HG03558 (cell line): ENCODE measurements around the gene BATF2.
"Not testable (repeated sequence)": the region's sequence is repeated elsewhere in the genome, so short reads cannot be mapped to it uniquely, and the experiment has no call there.

Experiments
- ATAC-seq: cut with Tn5 transposase; IDR thresholded peaks from one replicate; pipeline ENCODE4 v1.9.1; 2021; ENCODE audit warnings: moderate number of reproducible peaks; ENCODE audit not compliant: unreplicated experiment; ENCODE audit errors: extremely low read depth

Gene BATF2

GRCh38 chr11:65013888-65014725 lies 17.3 kb upstream of the BATF2 start, which contains the start of gene ARL2:
Gene ARL2, plus strand, starts transcription at chr11:65014160. Its CDS starts 48 bp downstream, at chr11:65014208.
- no peak for ATAC-seq

DNA sequence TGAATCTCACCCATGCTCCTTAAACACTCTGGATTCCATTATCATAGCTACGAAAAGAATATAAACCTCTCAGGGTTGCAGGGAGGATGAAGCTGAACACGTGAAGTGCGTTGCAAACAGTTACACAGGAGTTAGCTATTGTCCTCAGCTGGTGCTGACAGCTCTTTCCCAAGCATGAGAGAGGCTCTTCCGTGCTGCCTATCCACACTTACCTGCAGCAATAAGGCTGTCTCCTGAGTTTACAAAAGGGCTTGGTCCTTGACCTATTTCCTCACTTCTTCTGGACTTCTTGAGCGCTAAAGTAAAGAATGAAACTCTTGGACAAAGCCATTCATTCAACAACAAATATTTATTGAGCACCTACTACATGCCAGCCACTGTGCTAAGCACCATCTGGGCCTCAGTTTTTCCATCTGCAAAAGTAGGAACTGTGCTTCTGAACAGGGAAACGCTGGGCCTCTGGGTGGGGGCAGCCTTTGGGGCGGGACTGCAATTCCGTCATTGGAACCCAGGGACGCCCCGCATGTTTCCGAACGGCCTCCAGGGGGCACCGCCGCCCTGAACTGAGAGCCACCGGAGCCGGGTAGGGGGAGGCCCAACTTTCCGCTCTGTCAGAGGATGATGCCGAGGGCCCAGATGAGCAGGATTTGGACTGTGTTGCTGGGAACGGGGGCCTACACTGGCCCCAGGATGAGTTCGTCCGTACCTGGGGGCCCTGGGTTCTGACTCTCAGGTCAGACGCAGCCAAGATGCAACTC lies 16.5 kb upstream of the BATF2 start:
- no peak for ATAC-seq

GRCh38 chr11:65008873-65009272 lies 12.1 kb upstream of the BATF2 start:
- ATAC-seq: no peak

DNA sequence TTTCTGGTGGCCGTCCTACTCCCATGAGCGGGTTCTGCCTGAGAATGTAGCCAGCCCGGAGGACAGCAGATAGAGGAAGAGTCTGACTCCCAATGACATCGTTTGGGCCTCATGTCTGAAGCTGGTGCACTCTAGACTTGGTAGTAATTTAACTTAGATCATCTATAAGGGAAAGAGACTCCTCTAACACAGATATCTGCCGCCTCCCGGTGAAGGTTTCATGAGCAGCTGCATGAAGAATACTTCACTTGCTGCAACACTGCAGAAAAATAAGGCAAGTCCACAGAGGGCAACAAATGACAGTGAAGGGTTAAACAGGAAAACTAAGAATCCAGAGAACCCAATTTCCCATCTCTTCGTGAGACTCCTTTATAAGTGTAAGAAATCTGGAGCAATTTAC lies 11.2 kb upstream of the BATF2 start:
- ATAC-seq: no peak

DNA sequence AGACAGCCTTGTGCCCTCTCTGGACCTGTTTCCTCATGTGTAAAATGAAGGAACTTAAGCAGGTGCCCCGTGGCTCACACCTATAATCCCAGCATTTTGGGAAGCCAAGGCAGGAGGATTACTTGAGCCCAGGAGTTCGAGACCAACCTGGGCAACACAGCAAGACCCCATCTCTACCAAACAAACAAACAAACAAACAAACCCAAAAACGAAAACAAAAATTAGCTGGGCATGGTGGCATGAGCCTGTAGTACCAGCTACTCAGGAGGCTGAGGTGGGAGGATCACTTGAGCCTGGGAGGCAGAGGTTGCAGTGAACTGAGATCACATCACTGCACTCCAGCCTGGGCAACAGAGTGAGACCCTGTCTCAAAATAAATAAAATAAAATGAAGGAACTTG lies 7.2 kb upstream of the BATF2 start:
- ATAC-seq: not testable (repeated sequence)

- no peak for ATAC-seq
These were observed 6.5 kb upstream of the BATF2 start for GRCh38 chr11:65003282-65003681.

DNA sequence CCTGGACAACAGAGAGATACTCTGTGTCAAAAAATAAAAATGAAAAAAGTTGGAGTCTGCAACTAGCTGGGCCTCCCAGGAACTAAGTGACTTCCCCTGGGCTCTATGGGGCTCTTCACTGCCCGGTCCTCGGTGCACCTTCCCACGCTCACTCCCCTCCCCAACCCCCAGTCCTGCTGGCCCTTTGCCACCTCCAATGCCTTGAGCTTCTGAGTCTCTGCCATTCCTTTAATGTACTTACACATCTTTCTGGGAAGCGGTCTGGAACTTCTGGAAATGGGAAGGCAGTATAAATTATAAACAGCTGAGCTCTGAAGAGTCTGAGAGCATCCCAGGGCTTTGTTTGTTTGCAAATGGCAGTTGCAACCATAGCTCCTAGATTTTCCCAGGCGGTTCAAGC lies 5.9 kb upstream of the BATF2 start:
- no peak for ATAC-seq

GRCh38 chr11:64999478-64999877 lies 2.7 kb upstream of the BATF2 start:
- ATAC-seq: no peak

DNA sequence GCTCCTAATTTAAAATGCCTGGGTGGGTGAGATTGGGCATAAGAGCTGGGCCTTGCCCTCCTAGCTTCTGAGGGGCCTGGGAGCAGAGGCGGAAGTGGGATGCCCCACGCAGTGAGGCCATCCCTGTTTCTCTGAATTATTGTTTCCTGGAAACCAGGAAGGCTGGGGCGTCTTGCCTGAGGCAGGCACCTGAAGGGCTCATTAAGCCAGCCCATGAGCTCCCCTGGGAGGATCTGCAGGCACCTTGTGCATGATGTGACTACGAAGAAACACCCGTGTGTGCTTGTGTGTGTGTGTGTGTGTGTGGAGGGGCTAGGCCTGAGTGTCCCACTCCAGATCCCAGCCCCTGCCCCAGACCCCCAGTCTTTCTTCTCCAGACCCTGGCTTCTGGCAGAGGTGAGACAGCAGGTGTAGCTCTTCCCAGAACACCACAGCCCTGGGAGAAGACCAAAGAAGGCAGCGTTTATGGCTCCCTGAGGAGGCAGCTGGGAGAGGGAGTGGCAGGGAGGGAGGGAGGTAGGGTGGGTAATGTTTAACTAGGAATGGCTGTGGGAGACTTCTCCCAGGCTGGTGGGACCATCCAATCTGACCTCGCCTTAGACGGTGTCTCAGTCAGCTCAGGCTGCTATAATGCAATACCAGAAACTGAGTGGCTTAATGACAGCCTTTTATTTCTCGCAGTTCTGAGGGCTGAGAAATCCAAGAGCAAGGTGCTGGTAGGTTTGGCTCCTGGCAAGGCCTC lies 2.1 kb upstream of the BATF2 start:
- ATAC-seq: no peak

DNA sequence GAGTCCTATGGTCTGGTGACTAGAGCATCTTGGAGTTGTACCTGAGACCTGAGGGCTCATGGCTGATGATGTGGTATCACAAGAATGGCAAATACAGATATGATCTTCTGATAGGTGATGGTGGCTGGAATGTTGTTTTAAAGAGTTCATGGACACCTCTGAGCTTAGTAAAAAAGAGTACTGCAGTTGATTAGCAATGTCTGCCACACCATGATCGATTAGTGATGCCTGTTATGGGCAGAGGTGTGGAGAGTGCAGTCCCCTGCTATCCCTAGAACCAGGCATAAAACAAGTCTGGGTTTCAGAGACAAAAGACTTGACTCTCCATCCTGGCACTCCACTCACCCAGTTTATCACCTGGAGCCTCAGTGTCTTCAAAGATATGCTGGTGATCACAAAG lies 1.4 kb upstream of the BATF2 start:
- ATAC-seq: no peak

GRCh38 chr11:64996327-64996709 lies 453 bp downstream of the BATF2 start:
- no peak for ATAC-seq

DNA sequence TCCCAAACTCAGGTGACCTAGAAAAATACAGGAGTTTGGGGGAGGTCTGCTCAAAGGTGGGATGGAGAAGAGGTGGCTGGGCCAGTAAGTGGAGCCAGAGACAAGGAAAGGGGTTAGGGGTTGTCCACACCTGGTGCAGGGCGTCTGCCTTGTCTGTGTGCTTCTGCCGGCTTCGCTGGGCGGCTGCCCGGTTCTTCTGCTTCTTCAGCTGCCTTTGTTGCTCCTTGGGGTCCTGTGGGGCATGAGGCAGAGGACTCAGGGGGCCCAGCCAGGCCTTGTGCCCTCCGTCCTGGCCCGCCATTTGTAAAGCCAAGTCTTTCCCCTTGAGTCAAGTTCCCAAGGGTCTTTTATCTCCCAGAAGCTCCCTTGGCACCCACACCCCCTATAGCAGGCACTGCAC lies 2.5 kb downstream of the BATF2 start:
- no peak for ATAC-seq

GRCh38 chr11:64990222-64990923 lies 6.4 kb downstream of the BATF2 start:
- no peak for ATAC-seq

DNA sequence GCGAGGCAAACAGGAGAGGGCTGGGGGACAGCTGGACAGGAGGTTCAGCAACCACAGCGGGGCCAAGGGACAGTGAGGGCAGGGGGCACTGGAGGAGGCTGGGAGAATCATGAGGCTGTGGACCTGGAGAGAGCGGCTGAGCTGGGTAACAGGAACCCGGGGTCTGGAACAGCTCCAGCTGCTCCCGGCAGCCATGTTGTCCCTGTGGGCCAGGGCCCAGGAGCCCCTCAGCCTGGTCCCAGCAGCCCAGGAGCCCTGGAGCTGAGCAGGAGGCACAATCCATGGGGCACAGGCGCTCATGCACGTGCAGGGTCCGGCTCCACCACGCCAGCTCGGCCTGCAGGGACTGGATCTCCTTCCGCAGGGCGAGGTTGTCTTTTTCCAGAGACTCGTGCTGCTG lies 7.4 kb downstream of the BATF2 start:
- no peak for ATAC-seq

DNA sequence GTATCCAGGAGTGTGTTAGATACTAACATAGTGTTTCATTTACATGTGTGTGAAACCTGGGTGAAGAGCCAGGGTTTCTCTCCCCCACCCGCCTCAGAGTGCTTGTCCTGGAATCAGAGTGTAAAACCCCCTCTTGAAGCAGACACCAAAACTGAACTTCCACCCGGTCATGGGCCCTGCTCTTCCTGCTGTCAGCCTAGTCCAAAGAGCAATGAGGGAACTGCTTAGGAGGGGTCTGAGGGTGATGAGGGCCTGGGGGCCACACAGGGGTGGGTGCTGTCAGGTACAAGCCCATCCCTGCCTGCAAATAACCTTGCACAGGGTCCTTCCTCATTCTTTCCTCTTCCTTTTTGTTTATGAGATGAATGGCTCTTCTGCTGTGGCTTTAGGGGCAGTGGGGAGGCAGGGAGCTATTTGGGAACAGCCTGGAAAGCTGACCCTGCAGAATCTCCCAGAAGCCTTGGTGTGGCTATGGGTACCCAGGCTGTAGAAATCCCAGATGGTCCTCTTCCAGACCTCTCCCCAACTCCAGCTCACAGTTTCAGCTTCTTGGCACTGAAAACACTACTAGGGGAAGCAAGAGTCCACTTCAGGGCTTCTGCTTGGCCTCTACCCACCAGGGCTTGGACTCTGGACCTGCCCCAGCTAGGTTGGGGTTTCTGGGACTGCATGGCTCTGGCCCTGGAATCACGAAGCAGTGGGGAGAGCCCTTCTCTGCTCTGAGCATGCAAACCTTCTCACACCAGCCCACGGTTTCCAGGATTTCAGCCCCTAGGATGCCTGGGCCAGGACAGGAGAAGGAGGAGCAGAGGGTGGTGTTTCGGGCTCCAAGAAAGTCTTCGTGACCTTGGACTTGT lies 8.5 kb downstream of the BATF2 start:
- no peak for ATAC-seq

DNA sequence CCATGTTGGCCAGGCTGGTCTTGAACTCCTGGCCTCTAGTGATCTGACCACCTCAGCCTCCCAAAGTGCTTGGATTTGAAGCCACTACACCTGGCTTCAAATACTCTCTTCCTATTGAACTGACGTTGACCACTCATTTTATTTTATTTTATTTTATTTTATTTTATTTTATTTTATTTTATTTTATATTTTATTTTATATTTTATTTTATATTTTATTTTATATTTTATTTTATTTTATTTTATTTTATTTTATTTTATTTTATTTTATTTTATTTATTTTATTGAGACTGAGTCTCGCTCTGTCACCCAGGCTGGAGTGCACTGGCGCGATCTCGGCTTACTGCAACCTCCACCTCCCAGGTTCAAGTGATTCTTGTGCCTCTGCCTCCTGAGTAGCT lies 13.4 kb downstream of the BATF2 start:
- not testable (repeated sequence) for ATAC-seq

GRCh38 chr11:64976651-64977050 lies 20.1 kb downstream of the BATF2 start:
- no peak for ATAC-seq

DNA sequence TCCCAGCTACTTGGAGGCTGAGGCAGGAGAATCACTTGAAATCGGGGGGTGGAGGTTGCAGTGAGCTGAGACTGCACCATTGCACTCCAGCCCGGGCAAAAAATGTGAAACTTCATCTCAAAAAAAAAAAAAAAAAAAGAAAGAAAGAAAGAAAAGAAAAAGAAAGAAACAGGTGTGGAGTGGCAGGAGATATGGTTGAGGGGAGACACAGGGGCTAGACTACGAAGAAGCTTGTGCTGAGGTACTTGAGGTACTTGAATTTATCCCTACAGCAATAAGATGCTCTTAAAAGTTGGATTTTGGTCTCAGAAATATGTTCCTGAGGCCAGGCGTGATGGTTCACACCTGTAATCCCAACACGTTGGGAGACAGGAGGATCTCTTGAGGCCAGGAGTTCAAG lies 22.6 kb downstream of the BATF2 start:
- ATAC-seq: no peak

DNA sequence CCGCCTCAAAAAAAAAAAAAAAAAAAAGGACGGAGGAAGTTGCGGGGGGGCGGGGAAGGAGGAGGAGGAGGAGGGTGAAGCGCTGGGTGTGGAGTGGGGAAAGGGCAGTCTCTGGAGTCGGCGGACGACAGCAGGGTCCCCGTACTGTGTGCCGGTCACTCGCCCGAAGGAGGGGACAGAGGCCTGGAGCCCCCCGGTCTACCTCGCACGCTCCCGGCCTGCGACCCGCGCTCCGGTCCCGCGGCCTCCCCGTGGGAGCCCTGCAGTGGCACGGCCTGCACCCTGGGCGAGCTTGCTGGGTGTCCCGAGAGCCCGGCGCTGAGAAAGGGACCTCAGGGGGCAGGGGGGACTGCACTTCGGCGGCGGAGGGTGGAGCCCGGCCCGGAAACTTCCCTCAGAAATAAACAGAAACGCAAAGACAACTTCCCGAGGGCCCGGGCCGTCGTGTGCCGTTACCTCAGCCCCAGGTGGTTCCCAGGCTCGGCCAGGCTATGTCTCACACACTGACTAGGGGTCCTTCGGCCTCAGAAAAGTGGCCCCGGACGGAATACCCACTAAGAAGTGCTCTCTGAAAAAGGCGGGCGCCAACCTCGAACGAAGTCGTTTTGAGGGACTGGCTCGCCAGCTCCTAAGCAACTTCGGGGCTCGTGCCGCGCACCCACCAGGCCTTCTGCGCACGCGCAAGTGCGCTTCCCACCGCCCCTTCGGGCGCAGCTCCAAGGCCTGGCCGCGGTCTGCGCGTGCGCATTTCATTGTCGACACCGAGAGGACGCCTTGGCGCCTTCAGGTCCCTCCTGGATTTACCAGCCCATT lies 25.1 kb downstream of the BATF2 start, which contains the start of gene MAJIN:
TSS of gene MAJIN (minus strand) at position 688 of the 813 bp plus-strand sequence. CDS start 12,703 bp downstream, outside the sequence.
- ATAC-seq: no peak
